SK-N-SH (cell line): ENCODE measurements around the gene YPEL1. TPM values are rescaled to one million over a fixed set of nuclear protein-coding genes. Genes with fewer than 3 reads are reported as not detected.

Experiments
- CTCF ChIA-PET: fragments of 300-600, 350-600 bp; formaldehyde crosslinking; extraction: SDS; loops from one replicate; lab custom pipeline; 2021; lab: Yijun Ruan, JAX
- POLR2A ChIA-PET: fragments of 350-600 bp; sonication (Branson Sonifier 250); formaldehyde crosslinking; extraction: SDS; loops from one replicate; lab custom pipeline; 2020; ENCODE audit warnings: antibody characterized with exemption, inconsistent platforms; lab: Yijun Ruan, JAX
- DNase-seq: peaks from one replicate; pipeline ENCODE4 v3.0.0; 2012
- H2AFZ ChIP-seq: fragments of 200-600 bp; sonication (generic); 2 replicates; pipeline ENCODE4 v1.8.1; 2016; ENCODE audit warnings: antibody characterized with exemption, mild to moderate bottlenecking, low read depth
- H3F3A ChIP-seq: fragments of 200-600 bp; sonication (generic); replicated peaks from 2 replicates; pipeline ENCODE3; 2016; ENCODE audit warnings: antibody characterized with exemption, mild to moderate bottlenecking; ENCODE audit not compliant: insufficient read depth
- H3K27ac ChIP-seq, 2 experiments: fragments of 200-500 bp in 1 of 2; fragments of 200-600 bp in 1 of 2; sonication (Bioruptor generic) in 1 of 2; sonication (generic), shearing (Covaris generic) in 1 of 2; 2 replicates each; pipeline versions ENCODE4 v1.5.1 to v1.6.1; 2014 to 2016; ENCODE audit warnings: low read depth in 2 of 2, inconsistent platforms in 1 of 2, low read length in 1 of 2, mild to moderate bottlenecking in 1 of 2, mixed read lengths in 1 of 2
- H3K27me3 ChIP-seq: fragments of 200-600 bp; sonication (generic), shearing (Covaris generic); 2 replicates; pipeline ENCODE4 v1.6.1; 2016; ENCODE audit warnings: mixed run types; ENCODE audit not compliant: insufficient read depth
- H3K36me3 ChIP-seq, 2 experiments: fragments of 200-500 bp in 1 of 2; fragments of 200-600 bp in 1 of 2; sonication (Bioruptor generic) in 1 of 2; sonication (generic) in 1 of 2; replicated peaks in 1 of 2; 2 replicates each; pipeline versions ENCODE3 to v1.5.1; 2014 to 2016; ENCODE audit warnings: low read length in 1 of 2, mild to moderate bottlenecking in 1 of 2; ENCODE audit not compliant: insufficient read depth in 2 of 2, control insufficient read depth in 1 of 2
- H3K4me1 ChIP-seq, 2 experiments: fragments of 200-500 bp in 1 of 2; fragments of 200-600 bp in 1 of 2; sonication (Bioruptor generic) in 1 of 2; sonication (generic), shearing (Covaris generic) in 1 of 2; 2 replicates each; pipeline versions ENCODE4 v1.5.1 to v1.6.1; 2014 to 2016; ENCODE audit warnings: low read depth in 1 of 2, low read length in 1 of 2, mixed run types in 1 of 2; ENCODE audit not compliant: insufficient read depth in 2 of 2, control insufficient read depth in 1 of 2
- H3K4me2 ChIP-seq: fragments of 200-600 bp; sonication (generic), shearing (Covaris generic); 2 replicates; pipeline ENCODE4 v1.6.1; 2017; ENCODE audit warnings: mixed run types
- H3K4me3 ChIP-seq, 2 experiments: fragments of 200-500 bp in 1 of 2; fragments of 200-600 bp in 1 of 2; sonication (Bioruptor generic) in 1 of 2; sonication (generic), shearing (Covaris generic) in 1 of 2; 2 replicates each; pipeline versions ENCODE4 v1.5.1 to v1.8.1; 2014 to 2016; ENCODE audit warnings: low read depth in 2 of 2, inconsistent platforms in 1 of 2, low read length in 1 of 2, mild to moderate bottlenecking in 1 of 2, mixed read lengths in 1 of 2, moderate library complexity in 1 of 2
- H3K79me2 ChIP-seq: fragments of 200-600 bp; sonication (generic); 2 replicates; pipeline ENCODE4 v1.8.1; 2017; ENCODE audit warnings: mild to moderate bottlenecking; ENCODE audit not compliant: insufficient read depth
- H3K9ac ChIP-seq: fragments of 200-600 bp; sonication (generic); 2 replicates; pipeline ENCODE4 v1.6.1; 2017; ENCODE audit warnings: mixed run types
- H3K9me2 ChIP-seq: fragments of 200-600 bp; sonication (generic); 2 replicates; pipeline ENCODE4 v1.6.1; 2017; ENCODE audit warnings: mixed run types
- H3K9me3 ChIP-seq: fragments of 200-600 bp; sonication (generic); 2 replicates; pipeline ENCODE4 v1.6.1; 2017; ENCODE audit warnings: mixed run types, mild to moderate bottlenecking, moderate library complexity
- H4K20me1 ChIP-seq: fragments of 200-600 bp; sonication (generic); 2 replicates; pipeline ENCODE4 v1.6.1; 2017; ENCODE audit warnings: mild to moderate bottlenecking, mixed run types; ENCODE audit not compliant: insufficient read depth
- ELF1 ChIP-seq: IDR thresholded peaks from 2 replicates; pipeline ENCODE4 v1.4.0; 2012
- EZH2phosphoT487 ChIP-seq: fragments of 200-600 bp; sonication (generic); IDR thresholded peaks from 2 replicates; pipeline ENCODE4 v1.6.1; 2017; ENCODE audit warnings: low read depth, mixed run types, mild to moderate bottlenecking, antibody characterized with exemption, moderate library complexity, borderline replicate concordance
- FOXM1 ChIP-seq: IDR thresholded peaks from 2 replicates; pipeline ENCODE4 v1.4.0; 2012; ENCODE audit warnings: low read depth, mild to moderate bottlenecking
- GABPA ChIP-seq: IDR thresholded peaks from 2 replicates; pipeline ENCODE4 v1.4.0; 2012; ENCODE audit warnings: low read depth, mild to moderate bottlenecking
- GATA2 ChIP-seq: sonication (generic); formaldehyde crosslinking; IDR thresholded peaks from 2 replicates; pipeline ENCODE4 v1.5.0; 2020; ENCODE audit warnings: mild to moderate bottlenecking, missing genetic modification reagents
- IRF3 ChIP-seq: fragments of 150-350 bp; IDR thresholded peaks from 2 replicates; pipeline ENCODE4 v1.6.1; 2016; ENCODE audit warnings: mild to moderate bottlenecking, low read depth, low read length
- MAX ChIP-seq: IDR thresholded peaks from 2 replicates; pipeline ENCODE4 v1.4.0; 2012; ENCODE audit warnings: low read depth
- MXI1 ChIP-seq: IDR thresholded peaks from 2 replicates; pipeline ENCODE4 v1.6.1; 2012; ENCODE audit warnings: mild to moderate bottlenecking, low read depth, low read length, improper control_type of control experiment
- NFIC ChIP-seq: IDR thresholded peaks from 2 replicates; pipeline ENCODE4 v1.4.0; 2012; ENCODE audit warnings: borderline replicate concordance
- POLR2AphosphoS5 ChIP-seq: IDR thresholded peaks from 2 replicates; pipeline ENCODE4 v1.6.1; 2012; ENCODE audit warnings: low read depth, low read length
- RAD21 ChIP-seq: IDR thresholded peaks from 2 replicates; pipeline ENCODE4 v1.6.1; 2012; ENCODE audit warnings: mild to moderate bottlenecking, low read length
- RCOR1 ChIP-seq: fragments of 150-350 bp; IDR thresholded peaks from 2 replicates; pipeline ENCODE4 v1.6.1; 2017; ENCODE audit warnings: antibody characterized with exemption, low read length
- REST ChIP-seq: IDR thresholded peaks from 2 replicates; pipeline ENCODE4 v1.6.1; 2012; ENCODE audit warnings: mild to moderate bottlenecking, low read depth, low read length, moderate library complexity
- RFX5 ChIP-seq: IDR thresholded peaks from 2 replicates; pipeline ENCODE4 v1.6.1; 2012; ENCODE audit warnings: mild to moderate bottlenecking, improper control_type of control experiment, low read length
- USF1 ChIP-seq: IDR thresholded peaks from 2 replicates; pipeline ENCODE4 v1.4.0; 2012; ENCODE audit warnings: low read depth, borderline replicate concordance
- USF2 ChIP-seq: fragments of 150-350 bp; IDR thresholded peaks from 2 replicates; pipeline ENCODE4 v1.6.1; 2017; ENCODE audit warnings: antibody characterized with exemption, low read length, low read depth, borderline replicate concordance
- YY1 ChIP-seq: IDR thresholded peaks from 2 replicates; pipeline ENCODE4 v1.4.0; 2012; ENCODE audit warnings: low read depth, mild to moderate bottlenecking
- WGBS: methylation state at CpG from one replicate; pipeline ENCODE4 v1.1.6; 2017; ENCODE audit warnings: low lambda C conversion rate; 5-methylcytosine and 5-hydroxymethylcytosine counted together
- polyA plus RNA-seq, 3 experiments: library from polyadenylated mRNA; depleted of rRNA; stranded (reverse); fragments of >200 nt; gene quantifications; 2 replicates each; pipeline ENCODE4 v1.2.3, GENCODE V29; 2012

YPEL1 gene
- polyA plus RNA-seq, 1 of the 3 experiments (the other 2 are of a cell fraction): 2.4 TPM

- POLR2A ChIA-PET: no interaction called here
- H3F3A ChIP-seq: no peaks in the 10 kb centered on the region
- CTCF ChIA-PET: interaction anchor here (0.6 kb wide), 1 partner anchor 20 kb away, joined by 4 read pairs; no protein-coding TSS in a partner anchor
These were observed 2.5 kb upstream of the YPEL1 start for GRCh38 chr22:21738081-21738480.

GRCh38 chr22:21736948-21737347 lies 1.4 kb upstream of the YPEL1 start:
- Histone ChIP-seq H3K79me2 (no peaks in the 10 kb centered on the region), H3K36me3 (no peaks in the 10 kb centered on the region), H3K27me3 (no peaks in the 10 kb centered on the region), H3K9me3 (no peaks in the 10 kb centered on the region), H3K27ac (no peak overlapping the region), H3K4me2 (no peak overlapping the region), H3K9me2 (no peaks in the 10 kb centered on the region), H4K20me1 (no peaks in the 10 kb centered on the region), H3K4me1 (peaks cover 0 to 8% of the 10 kb centered on the region in 2 experiments; a peak in 1 of 4 replicates), H3F3A (no peaks in the 10 kb centered on the region), H3K9ac (no peak overlapping the region), H2AFZ (no peak overlapping the region), H3K4me3 (no peak overlapping the region)
- ChIA-PET POLR2A (no interaction called here), CTCF (interaction anchor here (0.7 to 1.6 kb wide), 2 partner anchors 30 to 201 kb away, joined by 3 to 6 read pairs; no protein-coding TSS in a partner anchor)
- TF ChIP-seq RAD21: no peak
- no peak for TF ChIP-seq EZH2phosphoT487
- TF ChIP-seq REST: no peak
- TF ChIP-seq GATA2: no peak
- no peak for TF ChIP-seq MAX
- TF ChIP-seq IRF3: no peak
- no peak for TF ChIP-seq NFIC
- TF ChIP-seq MXI1: no peak
- WGBS: 87% methylated on average over 9 of the region's 9 CpGs
- DNase-seq: no peak

More at GRCh38 chr22:21738081-21738480, 2.5 kb upstream of the YPEL1 start:
- no peaks in the 10 kb centered on the region for H3K9me3 ChIP-seq
- no peak for DNase-seq
- no peak overlapping the region for H3K4me2 ChIP-seq
- H3K36me3 ChIP-seq: no peaks in the 10 kb centered on the region
- H3K27me3 ChIP-seq: no peaks in the 10 kb centered on the region
- H4K20me1 ChIP-seq: no peaks in the 10 kb centered on the region
- H3K79me2 ChIP-seq: no peaks in the 10 kb centered on the region
- H2AFZ ChIP-seq: no peak overlapping the region
- H3K9ac ChIP-seq: no peak overlapping the region
- 81% methylated on average over 8 of the region's 8 CpGs for WGBS
- H3K4me3 ChIP-seq: no peak overlapping the region
- no peaks in the 10 kb centered on the region for H3K9me2 ChIP-seq
- TF ChIP-seq USF2 (no peak), ELF1 (no peak), RCOR1 (no peak), POLR2AphosphoS5 (no peak), FOXM1 (no peak), EZH2phosphoT487 (no peak), YY1 (no peak), RFX5 (no peak), USF1 (no peak), GABPA (no peak), IRF3 (no peak), GATA2 (no peak), NFIC (no peak)
- H3K4me1 ChIP-seq: peaks cover 0 to 8% of the 10 kb centered on the region in 2 experiments; a peak in 1 of 4 replicates
- no peak overlapping the region for H3K27ac ChIP-seq
